ENCODE data around the gene MRPL40. TPM values are rescaled to one million over a fixed set of nuclear protein-coding genes. Genes with fewer than 3 reads are reported as not detected.

The MRPL40 gene
- total and polyA plus RNA-seq, 10 of the 15 experiments (the other 5 are each of a cell fraction or from before 2014, with no cell fraction given) = 41.2 to 207 (median 69.1) TPM

- TF ChIP-seq, protein P1, sequence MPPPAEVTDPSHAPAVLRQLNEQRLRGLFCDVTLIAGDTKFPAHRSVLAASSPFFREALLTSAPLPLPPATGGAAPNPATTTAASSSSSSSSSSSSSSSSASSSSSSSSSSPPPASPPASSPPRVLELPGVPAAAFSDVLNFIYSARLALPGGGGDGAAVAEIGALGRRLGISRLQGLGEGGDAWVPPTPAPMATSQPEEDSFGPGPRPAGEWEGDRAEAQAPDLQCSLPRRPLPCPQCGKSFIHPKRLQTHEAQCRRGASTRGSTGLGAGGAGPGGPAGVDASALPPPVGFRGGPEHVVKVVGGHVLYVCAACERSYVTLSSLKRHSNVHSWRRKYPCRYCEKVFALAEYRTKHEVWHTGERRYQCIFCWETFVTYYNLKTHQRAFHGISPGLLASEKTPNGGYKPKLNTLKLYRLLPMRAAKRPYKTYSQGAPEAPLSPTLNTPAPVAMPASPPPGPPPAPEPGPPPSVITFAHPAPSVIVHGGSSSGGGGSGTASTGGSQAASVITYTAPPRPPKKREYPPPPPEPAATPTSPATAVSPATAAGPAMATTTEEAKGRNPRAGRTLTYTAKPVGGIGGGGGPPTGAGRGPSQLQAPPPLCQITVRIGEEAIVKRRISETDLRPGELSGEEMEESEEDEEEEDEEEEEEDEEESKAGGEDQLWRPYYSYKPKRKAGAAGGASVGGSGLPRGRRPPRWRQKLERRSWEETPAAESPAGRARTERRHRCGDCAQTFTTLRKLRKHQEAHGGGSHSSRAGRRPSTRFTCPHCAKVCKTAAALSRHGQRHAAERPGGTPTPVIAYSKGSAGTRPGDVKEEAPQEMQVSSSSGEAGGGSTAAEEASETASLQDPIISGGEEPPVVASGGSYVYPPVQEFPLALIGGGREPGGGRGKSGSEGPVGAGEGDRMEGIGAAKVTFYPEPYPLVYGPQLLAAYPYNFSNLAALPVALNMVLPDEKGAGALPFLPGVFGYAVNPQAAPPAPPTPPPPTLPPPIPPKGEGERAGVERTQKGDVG (CRISPR knock-in tag; IDR thresholded peaks at IDR 0.05) = no peak
- no peak for TF ChIP-seq STAT3 (IDR thresholded peaks at IDR 0.05; ENCODE audit: low read depth, low read length)
Observed at GRCh38 chr22:19480789-19481188, 48.4 kb downstream of the MRPL40 start (continued).

DNA sequence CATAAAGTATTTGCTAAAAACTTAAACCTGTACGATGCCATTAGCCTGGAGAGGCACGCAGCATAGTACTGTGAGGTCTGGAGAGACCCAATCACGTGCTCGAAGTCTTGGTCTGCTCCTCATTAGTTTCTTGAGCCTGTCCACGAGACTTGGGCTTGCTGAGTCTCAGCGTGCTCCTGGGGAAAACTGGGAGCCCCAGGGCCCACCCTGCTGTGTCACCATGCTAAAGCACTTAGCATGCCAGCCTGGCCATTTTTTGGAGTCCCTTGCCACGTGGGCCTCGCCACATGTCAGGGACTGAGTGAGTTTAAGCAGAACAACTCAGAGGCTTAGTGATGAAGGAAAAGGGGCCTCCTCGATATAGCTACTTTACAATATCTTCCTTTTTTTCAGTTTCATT is 50.0 kb downstream of the MRPL40 start:
- no peak for FAIRE-seq
- RAD21 ChIA-PET (ENCODE audit: unreplicated experiment) = no interaction called here
- WGBS (ENCODE audit: insufficient coverage, insufficient replicate concordance, low lambda C conversion rate, missing lambda C conversion rate) = 86% methylated on average over 9 of the region's 9 CpGs
- no peak overlapping the region for H3K9ac ChIP-seq (ENCODE audit: control insufficient read depth, insufficient read depth, low read length)
- no peaks in the 10 kb centered on the region for H4K20me1 ChIP-seq (ENCODE audit: control insufficient read depth, insufficient read depth)
- DNase-seq (ENCODE audit: low read depth, low spot score) = no peak
- no peak overlapping the region for H2AFZ ChIP-seq (ENCODE audit: control insufficient read depth, low read depth, low read length)
- in situ Hi-C loops (cut with MboI) (no loop called here), intact Hi-C loops (cut with micrococcal nuclease; ENCODE audit: unreplicated experiment) (no loop called here)
- BruUV-seq (replicated peaks) = no TSS peak
- SMC1A ChIA-PET (ENCODE audit: uncharacterized antibody, unreplicated experiment) = no interaction called here
- H3K4me2 ChIP-seq (ENCODE audit: control insufficient read depth, insufficient read depth) = no peak overlapping the region
- CTCF ChIA-PET = interaction anchor here (1.0 kb wide), 1 partner anchor 148 kb away, joined by 3 read pairs; no protein-coding TSS in a partner anchor
- no peak overlapping the region for H3K27ac ChIP-seq (ENCODE audit: control insufficient read depth, insufficient read depth)
- H3K27me3 ChIP-seq (replicated peaks in 1 of 2; ENCODE audit: control insufficient read depth in 2 of 2, insufficient read depth in 2 of 2, low read length in 1 of 2) = no peaks in the 10 kb centered on the region
- H3K4me3 ChIP-seq = no peak overlapping the region
- H3K36me3 ChIP-seq (ENCODE audit: control insufficient read depth in 2 of 2, insufficient read depth in 2 of 2, low read length in 1 of 2) = peaks cover 6 to 8% of the 10 kb centered on the region in 2 experiments; a peak in 3 of 4 replicates
- H3K79me2 ChIP-seq (ENCODE audit: control insufficient read depth, insufficient read depth, low read length) = peaks cover 28% of the 10 kb centered on the region
- no peaks in the 10 kb centered on the region for H3K4me1 ChIP-seq (ENCODE audit: control insufficient read depth, insufficient read depth, low read length)
- no peaks in the 10 kb centered on the region for H3K9me3 ChIP-seq (replicated peaks; ENCODE audit: control insufficient read depth, insufficient read depth, low read length)
- no peak for ATAC-seq
- POLR2A ChIA-PET = no interaction called here
- TF ChIP-seq, protein P2, sequence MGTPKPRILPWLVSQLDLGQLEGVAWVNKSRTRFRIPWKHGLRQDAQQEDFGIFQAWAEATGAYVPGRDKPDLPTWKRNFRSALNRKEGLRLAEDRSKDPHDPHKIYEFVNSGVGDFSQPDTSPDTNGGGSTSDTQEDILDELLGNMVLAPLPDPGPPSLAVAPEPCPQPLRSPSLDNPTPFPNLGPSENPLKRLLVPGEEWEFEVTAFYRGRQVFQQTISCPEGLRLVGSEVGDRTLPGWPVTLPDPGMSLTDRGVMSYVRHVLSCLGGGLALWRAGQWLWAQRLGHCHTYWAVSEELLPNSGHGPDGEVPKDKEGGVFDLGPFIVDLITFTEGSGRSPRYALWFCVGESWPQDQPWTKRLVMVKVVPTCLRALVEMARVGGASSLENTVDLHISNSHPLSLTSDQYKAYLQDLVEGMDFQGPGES (IDR thresholded peaks at IDR 0.05) = no peak
- TF ChIP-seq SREBF1 (IDR thresholded peaks at IDR 0.05; ENCODE audit: low read length) (no peak), CBX3 (IDR thresholded peaks at IDR 0.05; ENCODE audit: borderline replicate concordance, low read depth) (no peak), KDM1A (IDR thresholded peaks at IDR 0.05; ENCODE audit: borderline replicate concordance) (no peak), NKRF (conservative IDR thresholded peaks at IDR 0.05) (no peak), CUX1 (IDR thresholded peaks at IDR 0.05; ENCODE audit: insufficient replicate concordance, low read depth, low read length) (no peak)
